DOHH2 (cell line): ENCODE measurements around the gene RDH11.

Source experiments
- H3F3A ChIP-seq: fragments of 200-600 bp; sonication (generic), shearing (Covaris generic); 2 replicates; pipeline ENCODE4 v1.6.0; 2016; ENCODE audit warnings: antibody characterized with exemption, mild to moderate bottlenecking; ENCODE audit not compliant: control insufficient read depth, insufficient read depth
- H3K27ac ChIP-seq: fragments of 200-600 bp; sonication (generic); 2 replicates; pipeline ENCODE4 v1.5.1; 2014; ENCODE audit warnings: low read depth, mild to moderate bottlenecking, low read length, moderate library complexity
- H3K27me3 ChIP-seq: fragments of 200-600 bp; sonication (generic); 2 replicates; pipeline ENCODE4 v1.6.1; 2014; ENCODE audit warnings: mild to moderate bottlenecking, low read length, mixed read lengths; ENCODE audit not compliant: control insufficient read depth
- H3K36me3 ChIP-seq: fragments of 200-600 bp; sonication (generic); 2 replicates; pipeline ENCODE4 v1.6.1; 2014; ENCODE audit warnings: mild to moderate bottlenecking, low read length, moderate library complexity, mixed read lengths; ENCODE audit not compliant: control insufficient read depth
- H3K4me1 ChIP-seq: fragments of 200-600 bp; sonication (generic); 2 replicates; pipeline ENCODE4 v1.6.1; 2014; ENCODE audit warnings: mild to moderate bottlenecking, low read length, mixed read lengths; ENCODE audit not compliant: control insufficient read depth
- H3K4me2 ChIP-seq: fragments of 200-600 bp; sonication (generic); 2 replicates; pipeline ENCODE4 v1.6.0; 2014; ENCODE audit warnings: mild to moderate bottlenecking, low read length, moderate library complexity
- H3K4me3 ChIP-seq: fragments of 200-600 bp; sonication (generic); 2 replicates; pipeline ENCODE4 v1.5.1; 2014; ENCODE audit warnings: mild to moderate bottlenecking, low read length, mixed read lengths
- H3K79me2 ChIP-seq: fragments of 200-600 bp; sonication (generic); 2 replicates; pipeline ENCODE4 v1.6.1; 2014; ENCODE audit warnings: mild to moderate bottlenecking, low read length, mixed read lengths; ENCODE audit not compliant: control insufficient read depth
- H3K9me2 ChIP-seq: fragments of 200-600 bp; sonication (generic); replicated peaks from 2 replicates; pipeline ENCODE4 v1.6.1; 2014; ENCODE audit warnings: mild to moderate bottlenecking, low read length, mixed read lengths; ENCODE audit not compliant: control insufficient read depth
- H3K9me3 ChIP-seq: fragments of 200-600 bp; sonication (generic); 2 replicates; pipeline ENCODE4 v1.6.1; 2014; ENCODE audit warnings: antibody characterized with exemption, low read length, mixed read lengths; ENCODE audit not compliant: control insufficient read depth, insufficient read depth
- H4K20me1 ChIP-seq: fragments of 200-600 bp; sonication (generic); 2 replicates; pipeline ENCODE4 v1.6.0; 2014; ENCODE audit warnings: low read depth, mild to moderate bottlenecking, antibody characterized with exemption, low read length, moderate library complexity; ENCODE audit not compliant: control insufficient read depth, insufficient read depth
- CTCF ChIP-seq: fragments of 200-600 bp; sonication (generic); IDR thresholded peaks from one replicate; pipeline ENCODE4 v1.5.1; 2014; ENCODE audit warnings: antibody characterized with exemption, mild to moderate bottlenecking, low read depth, low read length; ENCODE audit not compliant: poor library complexity, severe bottlenecking
- EZH2phosphoT487 ChIP-seq: fragments of 200-600 bp; sonication (generic); IDR thresholded peaks from 2 replicates; pipeline ENCODE4 v1.6.1; 2017; ENCODE audit warnings: borderline replicate concordance, mild to moderate bottlenecking, antibody characterized with exemption, low read length, moderate library complexity, mixed read lengths

Gene RDH11

DNA sequence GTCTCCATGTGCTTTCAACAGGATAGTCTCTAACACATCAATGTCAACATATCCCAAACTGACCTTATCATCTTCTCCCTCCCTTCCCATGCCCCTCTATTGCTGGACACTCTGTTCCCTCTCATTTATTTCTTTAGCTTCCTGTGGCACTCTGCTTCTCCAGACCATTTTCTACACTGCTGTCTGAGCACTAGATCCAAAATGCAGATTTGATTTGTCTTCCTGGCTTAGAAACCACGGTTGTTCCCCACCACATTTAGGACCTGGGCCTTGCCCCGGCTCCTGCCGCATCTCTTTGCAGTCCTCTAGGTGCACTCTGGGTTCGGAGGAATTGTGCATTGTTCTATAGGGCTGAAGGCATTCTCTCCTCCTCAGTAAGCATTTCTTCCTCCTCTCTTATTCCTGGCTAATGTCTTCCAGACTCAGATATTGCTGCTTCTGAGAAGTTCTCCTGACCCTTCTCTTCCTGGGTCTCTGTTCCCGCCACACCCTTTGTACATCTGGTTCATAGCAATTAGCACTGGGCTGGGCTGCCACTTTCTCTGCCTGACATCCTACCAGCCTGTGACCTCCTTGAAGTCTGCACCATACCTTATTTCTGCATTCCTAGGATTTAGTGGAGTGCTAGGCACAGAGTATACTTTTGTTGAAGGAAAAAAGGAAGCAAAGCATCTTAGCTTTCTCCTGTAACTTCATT lies 62.0 kb downstream of the RDH11 start:
- H3K4me2 ChIP-seq = no peak overlapping the region
- H3K36me3 ChIP-seq = no peaks in the 10 kb centered on the region
- no peaks in the 10 kb centered on the region for H3K9me3 ChIP-seq
- TF ChIP-seq CTCF = no peak
- TF ChIP-seq EZH2phosphoT487 = no peak
- H3K4me1 ChIP-seq = peaks cover 10% of the 10 kb centered on the region
- no peak overlapping the region for H3K27ac ChIP-seq
- H3K27me3 ChIP-seq = 0 out of 2 replicates have a peak, but pooled peaks cover 2% of the 10 kb centered on the region
- H3K4me3 ChIP-seq = no peak overlapping the region
- H3F3A ChIP-seq = no peaks in the 10 kb centered on the region
- no peaks in the 10 kb centered on the region for H3K9me2 ChIP-seq
- H3K79me2 ChIP-seq = no peaks in the 10 kb centered on the region
- no peaks in the 10 kb centered on the region for H4K20me1 ChIP-seq

DNA sequence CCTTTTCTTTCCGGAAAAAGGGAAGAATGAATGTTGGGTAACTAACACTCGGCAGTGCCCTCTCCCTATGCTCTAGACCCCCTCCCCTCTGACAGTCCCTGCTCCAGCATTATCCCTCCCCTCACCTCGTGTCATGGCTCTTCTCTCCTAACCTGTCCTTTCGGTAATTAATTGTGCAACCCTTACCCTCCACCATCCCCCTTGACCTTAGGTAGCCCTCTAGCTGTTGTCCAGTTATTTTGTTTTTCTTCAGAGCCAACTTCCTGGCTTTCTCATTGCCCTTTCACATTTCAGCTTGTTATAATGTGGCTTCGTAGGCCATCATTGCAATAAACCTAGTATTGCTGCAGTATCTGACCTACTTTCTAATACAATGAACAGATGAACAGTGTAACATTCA lies 64.6 kb downstream of the RDH11 start:
- Histone ChIP-seq H3K27ac (no peak overlapping the region), H4K20me1 (no peaks in the 10 kb centered on the region), H3K4me2 (no peak overlapping the region), H3K9me3 (no peaks in the 10 kb centered on the region), H3F3A (no peaks in the 10 kb centered on the region), H3K4me1 (peaks cover 1% of the 10 kb centered on the region), H3K79me2 (no peaks in the 10 kb centered on the region), H3K4me3 (no peak overlapping the region), H3K27me3 (0 out of 2 replicates have a peak, but pooled peaks cover 2% of the 10 kb centered on the region), H3K36me3 (no peaks in the 10 kb centered on the region), H3K9me2 (no peaks in the 10 kb centered on the region)
- TF ChIP-seq EZH2phosphoT487 = no peak
- TF ChIP-seq CTCF = no peak

GRCh38 chr14:67630186-67630585 lies 65.4 kb downstream of the RDH11 start:
- Histone ChIP-seq H3F3A (no peaks in the 10 kb centered on the region), H3K79me2 (no peaks in the 10 kb centered on the region), H3K4me2 (no peak overlapping the region), H3K4me1 (no peaks in the 10 kb centered on the region), H3K9me3 (no peaks in the 10 kb centered on the region), H4K20me1 (no peaks in the 10 kb centered on the region), H3K9me2 (no peaks in the 10 kb centered on the region), H3K4me3 (no peak overlapping the region), H3K27ac (no peak overlapping the region), H3K27me3 (0 out of 2 replicates have a peak, but pooled peaks cover 2% of the 10 kb centered on the region), H3K36me3 (no peaks in the 10 kb centered on the region)
- TF ChIP-seq CTCF = no peak
